Fibroblast of mammary gland (primary cell): ENCODE data around the gene CROT.
A peak's percentile ranks its signal among the peaks of the same experiment; 100 is the strongest.

Experiments used
- DNase-seq: peaks from one replicate; pipeline ENCODE4 v3.0.0-alpha.2; 2010; ENCODE audit warnings: low read depth
- H3K4me3 ChIP-seq: 2 replicates; pipeline ENCODE4 v1.5.1; 2011; ENCODE audit warnings: low read depth, mild to moderate bottlenecking, low read length, moderate library complexity; ENCODE audit not compliant: control insufficient read depth
- CTCF ChIP-seq: conservative IDR thresholded peaks from 2 replicates; pipeline ENCODE4 v1.5.1; 2011; ENCODE audit warnings: low read depth, low read length, inconsistent platforms; ENCODE audit not compliant: control insufficient read depth, insufficient read depth

The CROT gene

GRCh38 chr7:87427288-87427687 is 81.8 kb downstream of the CROT start:
- TF ChIP-seq CTCF: no peak
- no peak overlapping the region for H3K4me3 ChIP-seq
- no peak for DNase-seq

GRCh38 chr7:87432536-87432935 is 87.1 kb downstream of the CROT start:
- no peak for DNase-seq
- TF ChIP-seq CTCF: no peak
- no peak overlapping the region for H3K4me3 ChIP-seq

- no peak overlapping the region for H3K4me3 ChIP-seq
- DNase-seq: peak; percentile 28
- no peak for TF ChIP-seq CTCF
Observed at GRCh38 chr7:87435546-87435945, 90.1 kb downstream of the CROT start.

- no peak overlapping the region for H3K4me3 ChIP-seq
- no peak for DNase-seq
Observed at GRCh38 chr7:87445897-87446296, 100.4 kb downstream of the CROT start.

GRCh38 chr7:87447116-87447635 is 101.7 kb downstream of the CROT start:
- no peak for TF ChIP-seq CTCF
- H3K4me3 ChIP-seq: no peak overlapping the region
- DNase-seq: peak; percentile 7

More at GRCh38 chr7:87445897-87446296, 100.4 kb downstream of the CROT start:
- no peak for TF ChIP-seq CTCF

GRCh38 chr7:87448388-87448787 is 102.9 kb downstream of the CROT start:
- DNase-seq: no peak
- H3K4me3 ChIP-seq: no peak overlapping the region
- TF ChIP-seq CTCF: no peak
